Fibroblast of lung (primary cell): ENCODE measurements around the gene PRKACB. TPM values are rescaled to one million over a fixed set of nuclear protein-coding genes. Genes with fewer than 3 reads are reported as not detected.

Source experiments
- DNase-seq, 2 donors: peaks; one replicate each; pipeline versions ENCODE4 v3.0.0 to v3.0.0-alpha.2; 2010; ENCODE audit warnings: low read depth in 2 of 2
- H2AFZ ChIP-seq: 2 replicates; pipeline ENCODE4 v1.5.1; 2012; ENCODE audit warnings: low read length, control low read depth, inconsistent platforms
- H3K27ac ChIP-seq: 2 replicates; pipeline ENCODE4 v1.5.1; 2011; ENCODE audit warnings: low read length, control low read depth; ENCODE audit not compliant: insufficient read depth
- H3K27me3 ChIP-seq: 2 replicates; pipeline ENCODE4 v1.5.1; 2011; ENCODE audit warnings: mild to moderate bottlenecking, low read length; ENCODE audit not compliant: control insufficient read depth, insufficient read depth
- H3K36me3 ChIP-seq: 2 replicates; pipeline ENCODE4 v1.5.1; 2011; ENCODE audit warnings: low read length; ENCODE audit not compliant: control insufficient read depth, insufficient read depth
- H3K4me1 ChIP-seq: 2 replicates; pipeline ENCODE4 v1.5.1; 2011; ENCODE audit warnings: low read length; ENCODE audit not compliant: control insufficient read depth, insufficient read depth; ENCODE audit errors: extremely low read depth
- H3K4me2 ChIP-seq: 2 replicates; pipeline ENCODE4 v1.5.1; 2011; ENCODE audit warnings: low read length, control low read depth; ENCODE audit not compliant: insufficient read depth; ENCODE audit errors: extremely low read depth
- H3K4me3 ChIP-seq, 4 experiments: fragments of 200-600 bp in 1 of 4; sonication (generic) in 1 of 4; replicated peaks in 1 of 4; 2 replicates each; pipeline ENCODE4 v1.5.1; 2011 to 2016; ENCODE audit warnings: low read length in 4 of 4, low read depth in 3 of 4, mild to moderate bottlenecking in 3 of 4, control low read depth in 2 of 4, inconsistent platforms in 1 of 4, mixed read lengths in 1 of 4; ENCODE audit not compliant: insufficient read depth in 1 of 4; ENCODE audit errors: control extremely low read depth in 1 of 4
- H3K79me2 ChIP-seq: 2 replicates; pipeline ENCODE4 v1.5.1; 2012; ENCODE audit warnings: mild to moderate bottlenecking, low read length, inconsistent platforms; ENCODE audit not compliant: control insufficient read depth, insufficient read depth
- H3K9ac ChIP-seq: 2 replicates; pipeline ENCODE4 v1.5.1; 2011; ENCODE audit warnings: mild to moderate bottlenecking, low read length, control low read depth; ENCODE audit not compliant: insufficient read depth
- H3K9me3 ChIP-seq: 2 replicates; pipeline ENCODE4 v1.5.1; 2012; ENCODE audit warnings: low read depth, low read length; ENCODE audit not compliant: control insufficient read depth, insufficient read depth
- H4K20me1 ChIP-seq: 2 replicates; pipeline ENCODE4 v1.5.1; 2011; ENCODE audit warnings: low read length; ENCODE audit not compliant: control insufficient read depth, insufficient read depth; ENCODE audit errors: extremely low read depth
- EZH2 ChIP-seq: IDR thresholded peaks from 2 replicates; pipeline ENCODE4 v1.5.1; 2012; ENCODE audit warnings: low read length, control low read depth, mild to moderate bottlenecking; ENCODE audit errors: missing control alignments
- polyA plus RNA-seq, 2 donors: library from polyadenylated mRNA; depleted of rRNA in 1 of 2; stranded (reverse) in 1 of 2; unstranded in 1 of 2; fragments of >200 nt; gene quantifications; 2 replicates each; pipeline ENCODE4 v1.2.1, GENCODE V29; 2011 to 2012; ENCODE audit warnings: missing spikeins in 1 of 2
- total RNA-seq: library from RNA; depleted of rRNA; stranded (reverse); fragments of >200 nt; gene quantifications from 2 replicates; pipeline ENCODE4 v1.2.1, GENCODE V29; 2014
- TF ChIP-seq, protein P1 (sequence below), 2 donors: IDR thresholded peaks in 1 of 2; conservative IDR thresholded peaks in 1 of 2; 1 replicate in 1 of 2; 2 replicates in 1 of 2; pipeline ENCODE4 v1.5.1; 2011 to 2012; ENCODE audit warnings: low read length in 2 of 2, control low read depth in 1 of 2, inconsistent platforms in 1 of 2, low read depth in 1 of 2, mild to moderate bottlenecking in 1 of 2

PRKACB gene
- total and polyA plus RNA-seq, 2 donors (not counting 1 experiment from before 2014, with no cell fraction given), result 22.0 to 32.6 TPM

DNA sequence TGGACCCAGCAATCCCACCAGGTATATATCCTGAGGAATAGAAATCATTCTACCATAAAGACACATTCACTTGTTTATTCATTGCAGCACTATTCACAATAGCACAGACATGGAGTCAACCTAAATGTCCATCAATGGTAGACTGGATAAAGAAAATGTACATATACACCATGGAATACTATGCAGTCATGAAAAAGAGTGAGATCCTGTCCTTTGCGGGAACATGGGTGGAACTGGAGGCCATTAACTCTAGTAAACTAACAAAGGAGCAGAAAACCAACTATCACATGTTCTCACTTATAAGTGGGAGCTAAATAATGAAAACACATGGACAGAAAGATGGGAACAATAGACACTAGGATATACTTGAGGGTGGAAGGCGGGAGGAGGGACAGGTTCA is 36.1 kb upstream of the PRKACB start:
- Histone ChIP-seq H3K36me3 (no peaks in the 10 kb centered on the region), H4K20me1 (no peaks in the 10 kb centered on the region), H2AFZ (no peak overlapping the region), H3K4me1 (peaks cover 2% of the 10 kb centered on the region), H3K9me3 (no peaks in the 10 kb centered on the region), H3K27ac (peak overlapping the region; percentile 18), H3K9ac (no peak overlapping the region), H3K27me3 (no peaks in the 10 kb centered on the region), H3K79me2 (no peaks in the 10 kb centered on the region), H3K4me2 (no peak overlapping the region), H3K4me3 (no peak overlapping the region)
- TF ChIP-seq, protein P1, sequence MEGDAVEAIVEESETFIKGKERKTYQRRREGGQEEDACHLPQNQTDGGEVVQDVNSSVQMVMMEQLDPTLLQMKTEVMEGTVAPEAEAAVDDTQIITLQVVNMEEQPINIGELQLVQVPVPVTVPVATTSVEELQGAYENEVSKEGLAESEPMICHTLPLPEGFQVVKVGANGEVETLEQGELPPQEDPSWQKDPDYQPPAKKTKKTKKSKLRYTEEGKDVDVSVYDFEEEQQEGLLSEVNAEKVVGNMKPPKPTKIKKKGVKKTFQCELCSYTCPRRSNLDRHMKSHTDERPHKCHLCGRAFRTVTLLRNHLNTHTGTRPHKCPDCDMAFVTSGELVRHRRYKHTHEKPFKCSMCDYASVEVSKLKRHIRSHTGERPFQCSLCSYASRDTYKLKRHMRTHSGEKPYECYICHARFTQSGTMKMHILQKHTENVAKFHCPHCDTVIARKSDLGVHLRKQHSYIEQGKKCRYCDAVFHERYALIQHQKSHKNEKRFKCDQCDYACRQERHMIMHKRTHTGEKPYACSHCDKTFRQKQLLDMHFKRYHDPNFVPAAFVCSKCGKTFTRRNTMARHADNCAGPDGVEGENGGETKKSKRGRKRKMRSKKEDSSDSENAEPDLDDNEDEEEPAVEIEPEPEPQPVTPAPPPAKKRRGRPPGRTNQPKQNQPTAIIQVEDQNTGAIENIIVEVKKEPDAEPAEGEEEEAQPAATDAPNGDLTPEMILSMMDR (conservative IDR thresholded peaks at IDR 0.05 in 1 of 2, IDR thresholded peaks at IDR 0.05 in 1 of 2; ENCODE audit: low read depth in 1 of 2, low read length in 2 of 2), result no peak
- no peak for TF ChIP-seq EZH2
- no peak for DNase-seq

DNA sequence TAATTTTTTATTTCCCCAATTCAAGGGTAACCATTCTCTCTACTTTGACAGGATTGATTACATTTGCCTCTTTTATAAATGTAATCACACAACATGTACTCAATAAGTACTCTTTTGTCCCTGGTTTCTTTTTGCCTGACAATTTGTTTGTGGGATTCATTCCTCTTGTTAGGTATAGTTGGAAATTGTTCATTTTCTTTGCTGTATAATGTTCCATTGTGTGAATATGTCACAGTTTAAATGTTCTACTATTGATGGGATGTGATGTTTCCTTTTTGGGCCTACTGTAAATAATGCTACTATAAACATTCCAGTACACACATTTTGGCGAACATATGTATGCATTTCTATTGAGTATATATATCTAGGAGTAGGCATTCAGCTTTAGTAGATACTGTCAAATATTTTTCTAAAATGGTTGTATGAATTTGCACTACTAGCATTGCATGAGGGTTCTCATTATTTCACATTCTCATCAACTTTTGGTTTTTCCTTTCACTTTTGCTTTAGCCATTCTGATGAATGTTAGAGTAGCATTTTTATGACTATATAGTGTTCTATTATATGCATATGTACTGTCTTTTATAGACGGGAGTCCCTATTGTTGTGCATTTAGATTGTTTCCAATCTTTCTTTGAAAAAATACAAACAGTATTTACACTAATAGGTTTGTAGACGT is 35.0 kb upstream of the PRKACB start:
- H3K27me3 ChIP-seq, result no peaks in the 10 kb centered on the region
- H3K9ac ChIP-seq, result no peak overlapping the region
- no peaks in the 10 kb centered on the region for H3K9me3 ChIP-seq
- no peak overlapping the region for H3K4me3 ChIP-seq
- no peak overlapping the region for H3K27ac ChIP-seq
- TF ChIP-seq EZH2, result no peak
- TF ChIP-seq, protein P1 (conservative IDR thresholded peaks at IDR 0.05 in 1 of 2, IDR thresholded peaks at IDR 0.05 in 1 of 2; ENCODE audit: low read depth in 1 of 2, low read length in 2 of 2), result no peak
- DNase-seq, result no peak
- H3K36me3 ChIP-seq, result no peaks in the 10 kb centered on the region
- no peak overlapping the region for H3K4me2 ChIP-seq
- H3K79me2 ChIP-seq, result no peaks in the 10 kb centered on the region
- no peaks in the 10 kb centered on the region for H4K20me1 ChIP-seq
- H3K4me1 ChIP-seq, result no peaks in the 10 kb centered on the region
- no peak overlapping the region for H2AFZ ChIP-seq

- no peaks in the 10 kb centered on the region for H3K36me3 ChIP-seq
- H4K20me1 ChIP-seq, result no peaks in the 10 kb centered on the region
- no peaks in the 10 kb centered on the region for H3K27me3 ChIP-seq
- H3K79me2 ChIP-seq, result no peaks in the 10 kb centered on the region
- no peak for DNase-seq
- no peaks in the 10 kb centered on the region for H3K9me3 ChIP-seq
- no peak overlapping the region for H3K9ac ChIP-seq
- no peak overlapping the region for H3K27ac ChIP-seq
- H2AFZ ChIP-seq, result no peak overlapping the region
- no peaks in the 10 kb centered on the region for H3K4me1 ChIP-seq
- no peak overlapping the region for H3K4me3 ChIP-seq
- TF ChIP-seq, protein P1 (conservative IDR thresholded peaks at IDR 0.05 in 1 of 2, IDR thresholded peaks at IDR 0.05 in 1 of 2; ENCODE audit: low read depth in 1 of 2, low read length in 2 of 2), result no peak
- TF ChIP-seq EZH2, result no peak
- no peak overlapping the region for H3K4me2 ChIP-seq
Observed at GRCh38 chr1:84110629-84111028, 33.4 kb upstream of the PRKACB start.
